ENCODE measurements around the gene UNC5C. TPM values are rescaled to one million over a fixed set of nuclear protein-coding genes. Genes with fewer than 3 reads are reported as not detected.

Gene UNC5C
- total and polyA plus RNA-seq, 2 of the 4 experiments (the other 2 are of a cell fraction): under 0.01 TPM

DNA sequence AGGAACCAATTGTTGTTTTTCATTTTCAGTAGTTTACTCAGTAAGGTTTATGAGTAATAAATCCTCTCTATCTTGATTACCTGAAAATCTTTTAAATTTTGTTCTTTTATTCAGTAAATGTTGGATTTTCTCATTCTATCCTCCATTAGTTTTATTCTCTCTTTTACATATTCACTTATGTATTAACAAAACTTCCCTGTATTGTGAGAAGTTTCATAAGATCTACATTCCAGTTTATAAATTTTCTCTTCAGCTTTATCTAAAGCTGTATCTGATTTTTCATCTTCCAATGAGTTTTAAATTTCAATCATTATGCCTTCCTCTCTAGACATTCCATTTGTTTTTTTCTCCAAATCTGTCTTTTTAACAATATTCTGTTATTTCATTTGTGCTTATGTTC, 310.2 kb downstream of the UNC5C start:
- H4K20me1 ChIP-seq (ENCODE audit: insufficient read depth, low read length): no peaks in the 10 kb centered on the region
- no peak overlapping the region for H2AFZ ChIP-seq (replicated peaks; ENCODE audit: low read length, poor library complexity)
- H3K4me3 ChIP-seq (ENCODE audit: insufficient read depth, low read depth, low read length): no peak overlapping the region
- TF ChIP-seq MAZ (IDR thresholded peaks at IDR 0.05; ENCODE audit: borderline replicate concordance, low read depth, low read length) (no peak), BHLHE40 (IDR thresholded peaks at IDR 0.05; ENCODE audit: low read depth, low read length) (no peak), RCOR1 (IDR thresholded peaks at IDR 0.05; ENCODE audit: insufficient replicate concordance, low read length) (no peak)
- ATAC-seq (ENCODE audit: low read depth) (no peak), DNase-seq (no peak)
- H3K4me1 ChIP-seq (ENCODE audit: control insufficient read depth, insufficient read depth, low read length): no peaks in the 10 kb centered on the region
- H2BK15ac ChIP-seq (ENCODE audit: low read depth, low read length): no peak overlapping the region
- no peak overlapping the region for H3K4ac ChIP-seq (ENCODE audit: low read depth, low read length)
- H3K36me3 ChIP-seq (ENCODE audit: control insufficient read depth, insufficient read depth, low read length): no peaks in the 10 kb centered on the region
- no peak overlapping the region for H4K91ac ChIP-seq (ENCODE audit: insufficient read depth, low read depth, low read length)
- no peak overlapping the region for H2AK9ac ChIP-seq (replicated peaks; ENCODE audit: low read depth, low read length, poor library complexity)
- POLR2A ChIA-PET (ENCODE audit: unreplicated experiment): no interaction called here
- no peak overlapping the region for H4K8ac ChIP-seq (ENCODE audit: low read depth in 2 of 2, low read length in 2 of 2)
- intact Hi-C loops (cut with micrococcal nuclease): no loop called here
- H2BK5ac ChIP-seq (ENCODE audit: low read depth, low read length, poor library complexity, severe bottlenecking): no peak overlapping the region
- no peaks in the 10 kb centered on the region for H3K9me3 ChIP-seq (ENCODE audit: control insufficient read depth, insufficient read depth, low read length)
- no peak overlapping the region for H3K4me2 ChIP-seq (ENCODE audit: low read depth, low read length)
- no peak overlapping the region for H2BK20ac ChIP-seq (ENCODE audit: low read depth, low read length)
- no peak overlapping the region for H3K27ac ChIP-seq (ENCODE audit: insufficient read depth, low read length)
- in situ Hi-C loops (cut with MboI; ENCODE audit: low sequenced_read_pairs): no loop called here
- BruUV-seq (replicated peaks): no TSS peak
- H2BK120ac ChIP-seq (ENCODE audit: low read depth, low read length): no peak overlapping the region
- dilution Hi-C loops (cut with HindIII; ENCODE audit: low sequenced_read_pairs, unreplicated experiment): no loop called here
- H3K9me1 ChIP-seq (ENCODE audit: insufficient read depth, low read length): no peaks in the 10 kb centered on the region
- no peak overlapping the region for H3K23ac ChIP-seq (ENCODE audit: low read depth, low read length)
- CTCF ChIA-PET: no interaction called here
- no peak overlapping the region for H4K5ac ChIP-seq (ENCODE audit: low read depth, low read length)
- H3K18ac ChIP-seq (ENCODE audit: low read depth, low read length): no peak overlapping the region
- H2AK5ac ChIP-seq (ENCODE audit: low read depth, low read length): no peak overlapping the region
- no peak overlapping the region for H3K9ac ChIP-seq (ENCODE audit: low read depth, low read length)
- H3K79me1 ChIP-seq (ENCODE audit: low read depth in 1 of 2, low read length in 2 of 2): no peaks in the 10 kb centered on the region
- no peak overlapping the region for H3K56ac ChIP-seq (ENCODE audit: extremely low read depth, insufficient read depth, low read length)
- H3K14ac ChIP-seq (replicated peaks; ENCODE audit: low read depth, low read length): no peak overlapping the region
- no peaks in the 10 kb centered on the region for H3K27me3 ChIP-seq (ENCODE audit: control insufficient read depth, insufficient read depth, low read length)
